ENCODE results near the gene CIAO2B. TPM values are rescaled to one million over a fixed set of nuclear protein-coding genes. Genes with fewer than 3 reads are reported as not detected.
A peak's percentile ranks its signal among the peaks of the same experiment; 100 is the strongest.

CIAO2B gene
- polyA plus RNA-seq, 1 donor (not counting 4 experiments of a cell fraction or from before 2014, with no cell fraction given) = 105 TPM

DNA sequence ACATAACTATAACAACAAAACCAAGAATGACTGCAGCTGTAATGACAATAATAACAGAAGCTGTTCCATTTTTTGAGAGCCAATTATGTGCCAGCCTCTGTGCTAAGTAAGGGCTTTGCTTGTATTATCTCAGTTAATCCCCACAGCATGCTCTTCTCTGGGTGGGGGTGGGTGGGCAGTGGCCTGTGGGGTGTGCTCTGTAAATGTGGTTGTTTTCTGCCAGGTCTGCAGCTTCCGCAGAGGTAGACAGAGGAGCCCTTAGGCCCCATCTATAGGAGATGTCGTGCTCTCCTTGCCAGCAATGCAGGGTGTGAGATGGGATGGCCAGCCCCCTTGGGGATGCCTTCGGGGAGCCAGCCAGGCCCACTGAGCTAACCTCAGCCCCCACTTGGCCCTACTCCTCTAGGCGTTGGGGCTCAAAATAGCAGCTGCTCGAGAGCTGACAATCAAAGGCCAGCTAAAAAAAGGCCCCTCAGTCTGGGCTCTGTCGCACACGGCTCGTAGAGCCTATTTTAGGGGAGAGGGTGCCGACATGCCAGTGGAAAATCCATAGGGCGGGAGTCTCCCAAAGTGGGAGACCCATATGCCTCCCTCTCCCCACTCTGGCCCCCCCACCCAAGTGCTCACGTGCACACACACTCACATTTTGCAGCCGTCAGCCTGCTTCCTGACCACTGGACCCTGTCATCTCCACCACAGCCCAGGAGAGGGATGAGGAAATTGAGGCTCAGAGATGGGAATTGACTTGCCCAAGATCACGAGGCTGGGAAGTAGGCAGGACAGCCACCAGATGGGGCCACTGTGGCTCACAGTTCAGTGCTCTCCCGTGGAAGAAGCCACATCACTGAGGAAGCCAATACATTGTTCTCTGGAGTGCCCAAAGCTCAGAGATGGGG lies 31.3 kb downstream of the CIAO2B start:
- TF ChIP-seq EZH2 (IDR thresholded peaks at IDR 0.05; ENCODE audit: low read length) (no peak), CTCF (optimal IDR thresholded peaks at IDR 0.05 in 1 of 3, IDR thresholded peaks at IDR 0.05 in 1 of 3, conservative IDR thresholded peaks at IDR 0.05 in 1 of 3; ENCODE audit: extremely low read depth in 1 of 3, insufficient read depth in 2 of 3, low read length in 3 of 3) (peak in 2 of 3 experiments; percentile 17 to 48)
- Histone ChIP-seq H3K4me3 (ENCODE audit: control insufficient read depth in 2 of 3, extremely low read depth in 1 of 3, insufficient read depth in 2 of 3, low read depth in 1 of 3, low read length in 3 of 3) (no peak overlapping the region), H4K20me1 (ENCODE audit: control insufficient read depth, extremely low read depth, insufficient read depth, low read length) (no peaks in the 10 kb centered on the region), H3K9me3 (ENCODE audit: control insufficient read depth, low read depth, low read length) (no peaks in the 10 kb centered on the region), H3K9ac (ENCODE audit: control insufficient read depth, extremely low read depth, insufficient read depth, low read length) (no peak overlapping the region), H3K4me2 (ENCODE audit: control insufficient read depth, extremely low read depth, insufficient read depth, low read depth, low read length) (no peak overlapping the region), H3K27ac (ENCODE audit: control insufficient read depth, insufficient read depth, low read length) (no peak overlapping the region), H3K27me3 (ENCODE audit: control insufficient read depth, extremely low read depth, insufficient read depth, low read length) (peaks cover 3% of the 10 kb centered on the region), H2AFZ (ENCODE audit: control insufficient read depth, low read length) (no peak overlapping the region), H3K36me3 (ENCODE audit: control insufficient read depth in 2 of 2, extremely low read depth in 1 of 2, insufficient read depth in 2 of 2, low read length in 2 of 2) (no peaks in the 10 kb centered on the region), H3K4me1 (ENCODE audit: control insufficient read depth, extremely low read depth, insufficient read depth, low read length) (peaks cover 15% of the 10 kb centered on the region), H3K9me1 (ENCODE audit: control insufficient read depth, extremely low read depth, insufficient read depth, low read length) (no peaks in the 10 kb centered on the region), H3K79me2 (ENCODE audit: control insufficient read depth, insufficient read depth, low read length) (no peaks in the 10 kb centered on the region)
- dilution Hi-C loops (cut with MboI; ENCODE audit: extremely low pct_ligation_motif_present, low sequenced_read_pairs) = no loop called here
- DNase-seq (ENCODE audit: low read depth, low spot score) (no peak), FAIRE-seq (no peak)

GRCh38 chr16:66901626-66902025 lies 32.6 kb downstream of the CIAO2B start:
- H3K9me1 ChIP-seq (ENCODE audit: control insufficient read depth, extremely low read depth, insufficient read depth, low read length) = no peaks in the 10 kb centered on the region
- H3K4me2 ChIP-seq (ENCODE audit: control insufficient read depth, extremely low read depth, insufficient read depth, low read depth, low read length) = no peak overlapping the region
- no peaks in the 10 kb centered on the region for H3K27me3 ChIP-seq (ENCODE audit: control insufficient read depth, extremely low read depth, insufficient read depth, low read length)
- H3K9me3 ChIP-seq (ENCODE audit: control insufficient read depth, low read depth, low read length) = no peaks in the 10 kb centered on the region
- H3K27ac ChIP-seq (ENCODE audit: control insufficient read depth, insufficient read depth, low read length) = no peak overlapping the region
- no peaks in the 10 kb centered on the region for H4K20me1 ChIP-seq (ENCODE audit: control insufficient read depth, extremely low read depth, insufficient read depth, low read length)
- no peak overlapping the region for H3K4me3 ChIP-seq (ENCODE audit: control insufficient read depth in 2 of 3, extremely low read depth in 1 of 3, insufficient read depth in 2 of 3, low read depth in 1 of 3, low read length in 3 of 3)
- no peaks in the 10 kb centered on the region for H3K36me3 ChIP-seq (ENCODE audit: control insufficient read depth in 2 of 2, extremely low read depth in 1 of 2, insufficient read depth in 2 of 2, low read length in 2 of 2)
- H3K9ac ChIP-seq (ENCODE audit: control insufficient read depth, extremely low read depth, insufficient read depth, low read length) = no peak overlapping the region
- no peak for FAIRE-seq
- DNase-seq (ENCODE audit: low read depth, low spot score) = no peak
- H2AFZ ChIP-seq (ENCODE audit: control insufficient read depth, low read length) = no peak overlapping the region
- dilution Hi-C loops (cut with MboI; ENCODE audit: extremely low pct_ligation_motif_present, low sequenced_read_pairs) = no loop called here
- no peaks in the 10 kb centered on the region for H3K79me2 ChIP-seq (ENCODE audit: control insufficient read depth, insufficient read depth, low read length)
- TF ChIP-seq CTCF (optimal IDR thresholded peaks at IDR 0.05 in 1 of 3, IDR thresholded peaks at IDR 0.05 in 1 of 3, conservative IDR thresholded peaks at IDR 0.05 in 1 of 3; ENCODE audit: extremely low read depth in 1 of 3, insufficient read depth in 2 of 3, low read length in 3 of 3) = no peak
- TF ChIP-seq EZH2 (IDR thresholded peaks at IDR 0.05; ENCODE audit: low read length) = no peak
- H3K4me1 ChIP-seq (ENCODE audit: control insufficient read depth, extremely low read depth, insufficient read depth, low read length) = peaks cover 20% of the 10 kb centered on the region

Measured in keratinocyte (primary cell).